H54 (cell line): ENCODE measurements around the gene RALGDS.
"Not testable (repeated sequence)": the region's sequence is repeated elsewhere in the genome, so short reads cannot be mapped to it uniquely, and the experiment has no call there.

Source experiments
- DNase-seq: peaks from one replicate; pipeline ENCODE4 v3.0.0; 2011; ENCODE audit warnings: low spot score, mixed read lengths; ENCODE audit not compliant: insufficient read length
- FAIRE-seq: peaks from 3 replicates; lab custom pipeline; 2011; peaks lifted over from hg19 to GRCh38; lab: Jason Lieb, UNC
- POLR2A ChIP-seq: IDR thresholded peaks from 2 replicates; pipeline ENCODE4 v1.6.1; 2011; ENCODE audit warnings: low read depth, mild to moderate bottlenecking, low read length

Gene RALGDS

DNA sequence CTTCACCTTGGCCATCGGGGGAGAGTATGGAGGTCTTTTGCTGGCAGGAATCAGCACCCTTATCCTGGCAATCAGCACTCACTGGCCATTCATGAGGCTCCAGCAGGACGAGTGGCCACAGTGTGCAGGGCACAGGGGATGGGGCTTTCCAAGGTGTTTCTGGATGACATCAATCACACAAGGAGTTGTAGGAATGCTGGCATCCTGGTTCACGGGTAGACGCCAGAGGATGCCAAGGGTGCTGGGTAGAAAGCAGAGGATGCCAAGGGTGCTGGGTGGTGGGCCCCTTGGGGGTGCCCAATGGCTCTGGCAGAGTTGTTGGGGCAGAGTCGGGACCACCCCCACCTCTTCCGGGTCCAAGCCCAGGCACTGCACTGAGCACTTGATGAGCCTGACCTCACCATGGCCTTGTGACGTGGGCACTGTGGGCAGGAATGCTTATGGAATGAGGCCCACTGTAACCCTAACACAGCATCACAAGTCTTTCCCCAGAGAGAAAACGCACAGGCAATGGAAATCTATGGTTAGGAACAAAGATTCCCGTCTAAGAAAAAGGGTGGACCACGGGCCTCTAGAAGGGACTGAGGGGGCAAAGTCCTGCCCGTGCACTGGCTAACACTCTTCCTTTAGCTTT lies 30.2 kb downstream of the RALGDS start:
- FAIRE-seq (no peak), DNase-seq (no peak)
- no peak for TF ChIP-seq POLR2A

DNA sequence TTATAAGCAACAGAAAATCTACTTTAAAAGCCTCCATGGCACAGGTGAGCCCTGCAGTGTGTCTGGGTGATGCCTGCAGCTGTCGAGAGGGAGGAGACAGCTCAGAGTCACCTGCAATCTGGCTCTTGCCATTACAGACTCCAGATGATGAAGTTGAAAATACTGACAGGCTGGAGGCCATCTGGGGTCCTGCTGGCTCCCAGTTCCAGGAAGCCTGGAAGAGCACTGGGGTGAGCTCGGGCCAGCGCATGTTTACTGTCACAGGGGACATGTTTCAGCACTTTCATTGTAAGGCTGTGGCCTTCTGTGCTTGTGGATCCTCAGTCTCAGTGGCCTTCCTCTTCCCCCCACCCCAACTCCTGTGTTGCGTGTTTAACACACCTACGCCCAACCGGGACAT lies 30.9 kb downstream of the RALGDS start:
- FAIRE-seq (no peak), DNase-seq (no peak)

DNA sequence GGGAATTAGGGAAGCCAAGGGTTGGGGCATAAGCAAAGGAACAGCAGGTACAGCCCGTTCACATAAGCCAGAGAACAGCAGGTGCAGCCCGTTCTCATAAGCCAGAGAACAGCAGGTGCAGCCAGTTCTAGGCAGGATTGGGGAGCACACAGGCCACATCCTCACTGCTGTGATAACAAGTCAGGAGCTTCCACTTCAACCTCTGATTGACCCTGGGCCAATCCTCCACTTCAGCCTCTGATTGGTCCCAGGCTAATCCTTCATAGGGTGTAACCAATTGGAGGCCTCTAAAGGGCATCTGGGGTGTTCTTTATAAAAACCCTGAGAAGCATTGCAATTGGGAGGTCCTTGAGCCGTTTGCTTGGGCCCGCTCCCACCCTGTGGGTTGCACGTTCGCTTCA lies 31.8 kb downstream of the RALGDS start:
- TF ChIP-seq POLR2A, result no peak
- FAIRE-seq (no peak), DNase-seq (no peak)

More for the DNA sequence above, 30.9 kb downstream of the RALGDS start:
- TF ChIP-seq POLR2A, result no peak

DNA sequence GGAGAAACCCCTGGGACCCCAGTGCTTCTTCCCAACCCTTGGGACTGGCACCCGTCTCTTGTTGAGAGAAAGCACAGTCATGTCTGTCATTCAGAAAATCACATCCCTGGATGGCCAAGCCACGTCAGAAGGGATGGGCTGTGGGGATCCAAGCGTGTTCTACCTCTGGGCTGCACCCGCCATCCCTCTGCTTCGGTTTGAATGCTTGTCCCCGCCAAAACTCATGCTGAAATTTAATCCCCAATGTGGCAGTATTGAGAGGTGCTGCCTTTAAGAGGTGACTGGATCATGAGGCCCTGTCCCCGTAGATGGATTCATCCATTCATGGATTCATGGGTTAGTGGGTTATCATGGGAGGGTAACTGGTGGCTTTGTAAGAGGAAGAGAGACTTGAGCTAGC lies 32.3 kb downstream of the RALGDS start:
- DNase-seq (no peak), FAIRE-seq (no peak)
- no peak for TF ChIP-seq POLR2A

DNA sequence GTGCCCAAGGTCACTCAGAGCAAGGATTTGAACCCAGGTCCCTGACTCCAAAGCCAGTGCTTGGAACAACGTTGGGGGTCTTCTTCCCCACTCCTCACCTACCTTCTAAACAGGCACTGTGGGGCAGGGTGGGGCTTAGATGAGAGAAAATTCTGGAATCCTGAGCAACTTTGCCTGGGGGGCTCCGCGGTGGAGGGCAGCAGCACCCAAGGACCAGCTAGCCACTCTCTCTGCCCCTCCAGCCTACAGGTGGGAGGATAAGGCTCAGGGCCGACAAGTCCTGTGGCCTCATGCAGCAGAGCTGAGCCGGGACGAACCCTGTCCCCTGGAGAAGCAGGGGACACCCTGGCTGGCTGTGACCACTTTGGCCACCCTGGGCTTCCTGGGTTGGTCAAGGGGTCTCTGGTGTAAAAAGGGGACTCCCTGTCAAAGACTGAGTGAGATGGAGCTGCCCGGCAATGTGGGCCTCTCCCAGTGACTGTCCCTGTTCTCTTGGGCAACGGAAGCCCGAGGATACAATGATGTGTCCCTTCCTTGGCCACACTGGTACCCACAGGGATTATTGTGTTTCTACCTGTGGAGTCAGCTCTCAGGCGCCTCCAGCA lies 32.8 kb downstream of the RALGDS start:
- TF ChIP-seq POLR2A, result no peak
- no peak for DNase-seq
- FAIRE-seq, result no peak

DNA sequence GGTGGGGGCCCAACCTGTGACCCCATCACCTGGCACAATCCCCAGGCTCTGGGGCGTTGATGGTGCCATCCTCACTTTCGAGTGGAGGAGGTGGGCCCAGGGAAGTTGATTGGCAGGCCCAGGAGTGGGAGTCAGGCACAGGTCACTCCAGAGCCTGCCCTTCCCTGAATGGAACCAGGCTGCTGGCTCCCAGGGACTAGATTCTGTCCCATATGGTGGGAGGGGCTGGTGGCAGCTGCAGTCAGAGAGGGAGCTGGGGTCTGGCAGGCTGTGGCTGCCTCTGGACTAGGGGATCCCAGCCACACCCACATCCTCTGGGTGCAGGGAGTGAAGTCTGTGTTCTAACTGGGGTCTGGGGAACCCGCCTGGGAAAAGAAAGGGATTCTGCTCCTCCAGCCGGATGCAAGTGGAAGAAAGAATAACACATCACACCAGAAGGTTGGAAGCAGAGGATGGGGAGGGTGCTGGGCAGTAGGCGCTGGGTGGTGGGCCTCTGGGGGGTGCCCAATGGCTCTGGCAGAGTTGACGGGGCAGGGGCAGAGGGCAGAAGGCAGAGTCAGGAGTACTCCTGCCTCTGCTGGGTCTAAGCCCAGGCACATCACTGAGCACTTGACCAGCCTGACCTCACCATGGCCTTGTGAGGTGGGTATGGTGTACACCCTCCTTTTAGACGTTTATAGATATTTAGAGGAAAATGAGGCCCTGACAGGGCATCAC lies 33.5 kb downstream of the RALGDS start:
- DNase-seq (no peak), FAIRE-seq (no peak)
- no peak for TF ChIP-seq POLR2A

DNA sequence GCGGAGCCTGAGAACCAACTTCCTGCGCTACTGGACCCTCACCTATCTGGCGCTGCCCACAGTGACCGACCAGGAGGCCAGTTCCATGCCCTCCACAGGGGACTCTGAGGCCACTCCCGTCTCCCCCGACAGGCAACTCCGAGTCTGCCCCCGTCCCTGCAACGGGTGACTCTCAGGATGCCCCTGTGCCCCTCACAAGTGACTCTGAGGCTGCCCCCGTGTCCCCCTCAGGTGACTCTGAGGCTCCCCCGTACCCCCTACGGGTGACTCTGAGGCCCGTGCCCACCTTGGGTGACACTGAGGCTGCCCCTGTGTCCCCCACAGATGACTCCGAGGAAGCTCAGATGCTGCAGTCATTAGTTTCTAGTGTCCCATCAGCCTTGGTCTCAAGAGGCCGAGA lies 34.1 kb downstream of the RALGDS start:
- DNase-seq (no peak), FAIRE-seq (no peak)
- TF ChIP-seq POLR2A, result no peak

DNA sequence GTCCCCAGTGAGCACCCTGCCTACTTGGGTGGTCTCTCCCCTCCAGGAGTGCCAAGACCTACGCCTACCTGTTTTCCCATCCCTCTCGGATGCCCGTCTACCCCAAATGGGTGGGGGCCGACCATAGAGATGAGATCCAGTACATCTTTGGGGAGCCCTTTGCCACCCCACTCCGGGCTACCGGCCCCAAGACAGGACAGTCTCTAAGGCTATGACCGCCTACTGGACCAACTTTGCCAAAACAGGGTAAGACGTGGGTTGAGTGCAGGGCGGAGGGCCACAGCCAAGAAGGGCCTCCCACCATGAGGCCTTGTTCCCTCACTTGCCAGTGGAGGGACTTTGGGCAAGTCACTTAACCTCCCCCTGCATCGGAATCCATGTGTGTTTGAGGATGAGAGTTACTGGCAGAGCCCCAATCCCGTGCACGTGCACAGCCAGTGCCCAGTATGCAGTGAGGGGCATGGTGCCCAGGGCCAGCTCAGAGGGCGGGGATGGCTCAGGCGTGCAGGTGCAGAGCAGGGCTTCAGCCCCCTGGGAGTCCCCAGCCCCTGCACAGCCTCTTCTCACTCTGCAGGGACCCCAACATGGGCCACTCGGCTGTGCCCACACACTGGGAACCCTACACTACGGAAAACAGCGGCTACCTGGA lies 34.7 kb downstream of the RALGDS start:
- DNase-seq, FAIRE-seq: not testable (repeated sequence)

DNA sequence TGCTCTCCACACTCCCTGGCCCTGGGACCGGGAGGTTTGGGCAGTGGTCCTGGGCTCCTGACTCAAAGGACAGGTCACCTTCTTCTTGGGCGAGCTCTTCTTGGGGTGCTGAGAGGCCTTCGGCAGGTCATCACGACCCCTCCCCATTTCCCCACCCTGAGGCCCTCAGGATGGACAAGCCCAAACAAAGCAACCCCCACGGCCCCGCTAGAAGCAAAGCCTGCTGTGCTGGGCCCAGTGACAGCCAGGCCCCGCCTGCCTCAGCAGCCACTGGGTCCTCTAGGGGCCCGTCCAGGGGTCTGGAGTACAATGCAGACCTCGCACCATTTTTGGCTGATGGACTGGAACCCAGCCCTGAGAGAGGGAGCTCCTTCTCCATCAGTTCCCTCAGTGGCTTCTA lies 37.4 kb downstream of the RALGDS start:
- not testable (repeated sequence) for FAIRE-seq, DNase-seq

DNA sequence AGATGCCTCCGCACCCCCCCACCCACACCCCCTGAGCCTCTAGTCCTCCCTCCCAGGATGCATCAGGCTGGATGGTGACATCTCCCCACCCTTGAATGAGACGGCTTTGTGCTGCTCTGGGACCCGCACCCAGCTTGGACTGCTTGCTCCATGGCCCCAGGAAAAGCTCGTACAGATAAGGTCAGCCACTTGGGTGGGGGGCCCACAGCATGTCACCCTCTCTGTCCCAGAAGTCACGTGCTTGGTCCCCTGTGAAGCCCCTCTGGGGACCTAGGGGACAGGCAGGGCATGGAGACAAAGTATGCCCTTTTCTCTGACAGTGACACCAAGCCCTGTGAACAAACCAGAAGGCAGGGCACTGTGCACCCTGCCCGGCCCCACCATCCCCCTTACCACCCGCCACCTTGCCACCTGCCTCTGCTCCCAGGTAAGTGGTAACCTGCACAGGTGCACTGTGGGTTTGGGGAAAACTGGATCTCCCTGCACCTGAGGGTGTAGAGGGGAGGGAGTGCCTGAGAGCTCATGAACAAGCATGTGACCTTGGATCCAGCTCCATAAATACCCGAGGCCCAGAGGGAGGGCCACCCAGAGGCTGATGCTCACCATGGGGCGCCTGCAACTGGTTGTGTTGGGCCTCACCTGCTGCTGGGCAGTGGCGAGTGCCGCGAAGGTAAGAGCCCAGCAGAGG lies 38.9 kb downstream of the RALGDS start:
- FAIRE-seq, DNase-seq: not testable (repeated sequence)

DNA sequence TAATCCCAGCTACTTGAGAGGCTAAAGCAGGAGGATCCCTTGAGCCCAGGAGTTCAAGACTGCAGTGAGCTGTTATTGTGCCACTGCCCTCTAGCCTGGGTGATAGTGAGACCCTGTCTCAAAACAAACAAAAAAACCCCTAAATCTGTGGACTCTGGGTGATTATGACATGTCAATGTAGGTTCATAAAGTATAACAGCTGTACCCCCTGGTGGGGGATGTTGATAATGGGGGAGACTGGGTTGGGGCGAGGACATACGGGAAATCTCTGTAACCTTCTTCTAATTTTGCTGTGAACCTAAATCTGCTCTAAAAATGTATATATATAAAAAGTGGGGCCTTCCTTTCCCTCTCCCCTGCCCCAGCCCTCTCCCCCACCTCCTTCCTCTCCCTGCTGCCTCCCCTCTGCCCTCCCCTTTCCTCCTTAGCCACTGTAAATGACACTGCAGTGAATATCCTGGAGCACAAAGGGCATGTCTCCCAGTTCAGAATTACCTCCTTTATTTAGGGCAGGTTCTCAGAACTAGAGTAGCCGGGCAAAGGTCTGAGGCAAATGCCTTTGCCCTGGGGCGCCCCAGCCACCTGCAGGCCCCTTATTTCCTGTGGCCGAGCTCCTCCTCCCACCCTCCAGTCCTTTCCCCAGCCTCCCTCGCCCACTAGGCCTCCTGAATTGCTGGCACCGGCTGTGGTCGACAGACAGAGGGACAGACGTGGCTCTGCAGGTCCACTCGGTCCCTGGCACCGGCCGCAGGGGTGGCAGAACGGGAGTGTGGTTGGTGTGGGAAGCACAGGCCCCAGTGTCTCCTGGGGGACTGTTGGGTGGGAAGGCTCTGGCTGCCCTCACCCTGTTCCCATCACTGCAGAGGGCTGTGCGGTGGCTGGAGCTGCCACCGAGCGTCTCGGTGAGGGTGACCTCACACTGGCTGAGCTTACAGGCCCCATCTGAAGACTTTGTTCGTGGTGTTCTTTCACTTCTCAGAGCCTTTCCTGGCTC lies 40.0 kb downstream of the RALGDS start:
- DNase-seq, FAIRE-seq: not testable (repeated sequence)

DNA sequence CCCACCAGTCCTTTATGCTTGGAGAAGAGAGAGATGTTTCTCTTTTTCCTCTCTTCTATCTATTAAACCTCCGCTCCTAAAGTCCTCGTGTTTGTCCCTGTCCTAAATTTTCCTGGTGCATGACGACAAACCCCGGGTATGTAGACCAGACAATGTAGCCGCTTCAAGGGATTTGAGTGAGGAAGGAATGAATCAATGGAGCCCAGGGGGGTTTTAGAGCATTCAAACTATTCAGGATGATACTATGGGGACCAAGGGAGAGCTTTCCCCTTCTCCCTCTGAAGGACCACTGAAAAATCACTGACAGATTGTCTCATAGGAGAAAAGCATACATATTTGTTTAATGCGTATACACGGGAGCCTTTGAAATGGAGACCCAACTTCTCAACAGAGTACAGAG lies 40.9 kb downstream of the RALGDS start:
- FAIRE-seq, result no peak

DNA sequence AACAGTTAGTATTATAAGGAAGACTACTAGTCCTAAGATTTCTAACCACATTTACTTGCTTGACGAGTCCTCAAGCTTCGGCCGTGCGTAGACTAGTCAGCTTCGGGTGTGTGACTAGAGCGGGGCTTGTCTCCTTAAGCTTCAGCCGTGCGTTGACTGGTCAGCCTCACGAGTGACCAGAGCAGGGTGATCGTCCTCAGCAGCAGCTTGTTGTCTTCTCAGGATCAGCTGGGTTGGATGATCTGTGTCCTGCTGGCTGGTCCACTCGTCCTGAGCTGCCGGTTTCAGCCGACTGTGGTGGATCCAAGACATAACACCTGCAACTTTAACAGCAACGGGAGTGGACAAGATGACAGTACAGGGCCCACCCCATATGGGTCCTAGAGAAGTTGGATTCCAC lies 42.6 kb downstream of the RALGDS start:
- no peak for FAIRE-seq
- no peak for DNase-seq
- TF ChIP-seq POLR2A, result no peak

More for the DNA sequence above, 40.9 kb downstream of the RALGDS start:
- no peak for DNase-seq
- TF ChIP-seq POLR2A, result no peak
